Fibroblast of skin of abdomen (primary cell): ENCODE results near the gene GTF2IRD1.
"Not testable (repeated sequence)": the region's sequence is repeated elsewhere in the genome, so short reads cannot be mapped to it uniquely, and the experiment has no call there.

Experiments used
- DNase-seq: peaks from one replicate; pipeline ENCODE4 v3.0.0-alpha.2; 2013

The GTF2IRD1 gene

DNA sequence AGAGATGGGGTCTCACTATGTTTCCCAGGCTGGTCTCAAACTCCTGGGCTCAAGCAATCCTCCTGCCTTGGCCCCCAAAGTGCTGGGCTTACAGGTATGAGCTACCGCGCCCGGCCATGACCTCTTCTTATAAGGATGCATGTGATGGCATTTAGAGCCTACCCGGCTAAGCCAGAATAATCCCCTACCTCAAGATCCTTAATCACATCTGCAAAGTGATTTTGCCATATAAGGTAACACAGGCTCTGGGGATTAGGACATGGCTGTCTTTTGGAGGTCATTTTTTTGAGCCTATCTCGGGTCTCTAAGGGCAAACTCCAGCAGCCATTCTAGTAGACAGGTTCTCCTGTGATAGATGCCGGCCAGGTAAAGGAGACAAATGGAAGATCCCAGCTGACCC, 39.6 kb downstream of the GTF2IRD1 start:
- DNase-seq: no peak

DNA sequence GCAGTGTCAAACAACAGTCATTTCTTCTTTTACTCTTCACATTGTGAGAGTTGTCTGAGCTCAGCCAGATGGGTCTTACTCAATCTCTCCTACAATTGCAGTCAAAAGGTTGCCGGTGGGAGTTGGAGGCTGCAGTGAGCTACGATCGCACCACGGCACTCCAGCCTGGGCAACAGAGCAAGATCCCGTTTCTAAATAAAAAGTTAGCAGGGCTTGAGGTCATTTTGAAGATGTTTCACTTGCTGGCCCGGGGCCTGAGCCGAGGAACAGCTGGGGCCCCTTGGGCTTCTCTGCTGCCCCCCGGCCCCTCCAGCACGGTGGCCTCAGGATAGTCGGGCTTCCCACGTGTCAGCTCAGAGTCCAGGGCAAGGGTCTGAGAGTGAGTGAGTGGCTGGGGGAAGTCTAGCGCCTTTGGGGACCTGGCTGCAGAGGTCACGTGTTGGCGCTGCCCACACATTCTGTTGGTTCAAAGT, 40.4 kb downstream of the GTF2IRD1 start:
- DNase-seq: no peak

DNA sequence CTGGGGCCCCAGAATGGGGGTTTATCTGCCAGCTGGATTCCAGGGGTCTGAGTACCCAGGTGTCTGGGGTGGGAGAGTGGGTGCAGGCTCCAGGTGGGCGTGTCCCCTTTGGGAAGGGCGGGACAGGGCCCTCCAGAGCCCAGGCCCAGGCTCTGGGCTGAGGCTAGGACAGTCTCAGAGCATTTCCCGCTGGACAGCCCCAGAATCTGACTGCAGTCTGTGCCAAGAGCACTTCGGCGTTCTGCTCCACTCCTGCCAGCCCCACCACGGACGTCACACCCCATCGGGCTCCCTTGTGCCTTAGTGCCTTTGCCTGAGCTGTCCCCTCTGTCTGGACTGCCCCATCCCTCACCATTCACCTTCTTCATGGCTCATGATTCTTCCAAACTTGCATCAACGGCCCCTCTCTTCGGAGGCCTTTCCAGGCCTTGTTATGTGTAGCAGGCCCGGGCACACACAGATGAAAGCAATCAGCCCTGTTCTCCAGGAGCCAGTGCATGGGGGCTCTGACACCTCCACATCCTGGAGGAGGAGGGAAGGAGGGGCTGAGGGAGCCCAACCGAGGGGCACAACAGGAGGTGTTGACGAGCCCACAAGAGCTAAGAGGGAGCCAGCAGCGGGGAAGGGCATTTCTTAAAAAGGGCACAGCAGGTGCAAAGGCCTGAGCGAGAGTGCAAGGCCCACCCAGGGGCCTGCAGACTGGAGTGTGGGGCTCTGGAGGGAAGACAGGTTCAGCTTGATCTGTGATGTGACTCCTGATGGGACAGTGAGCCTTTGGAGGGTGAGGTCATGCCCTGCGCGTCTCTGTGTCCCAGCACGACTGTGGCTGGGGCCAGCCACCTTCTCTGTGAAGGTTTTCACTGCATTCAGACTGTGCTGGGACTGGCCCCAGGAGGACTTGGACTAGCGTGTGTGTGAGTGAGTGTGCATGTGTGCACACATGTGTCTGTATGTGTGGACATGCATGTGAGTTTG, 41.7 kb downstream of the GTF2IRD1 start:
- DNase-seq: no peak

DNA sequence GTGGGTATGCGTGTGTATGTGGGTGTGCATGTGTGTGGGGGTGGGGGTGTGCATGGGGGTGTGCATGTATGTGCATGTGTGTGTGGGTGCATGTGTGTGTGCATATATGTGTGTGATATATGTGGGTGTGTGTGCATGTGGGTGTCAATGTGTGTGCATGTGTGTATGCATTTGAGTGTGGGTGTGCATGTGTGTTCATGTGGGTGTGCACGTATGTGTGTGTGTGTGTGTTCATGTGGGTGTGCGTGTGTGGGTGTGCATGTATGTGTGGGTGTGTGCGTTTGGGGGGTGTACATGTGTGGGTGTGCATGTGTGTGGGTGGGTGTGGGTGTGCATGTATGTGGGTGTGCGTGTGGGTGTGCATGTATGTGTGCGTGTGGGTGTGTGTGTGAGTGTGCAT, 42.6 kb downstream of the GTF2IRD1 start:
- DNase-seq: no peak

DNA sequence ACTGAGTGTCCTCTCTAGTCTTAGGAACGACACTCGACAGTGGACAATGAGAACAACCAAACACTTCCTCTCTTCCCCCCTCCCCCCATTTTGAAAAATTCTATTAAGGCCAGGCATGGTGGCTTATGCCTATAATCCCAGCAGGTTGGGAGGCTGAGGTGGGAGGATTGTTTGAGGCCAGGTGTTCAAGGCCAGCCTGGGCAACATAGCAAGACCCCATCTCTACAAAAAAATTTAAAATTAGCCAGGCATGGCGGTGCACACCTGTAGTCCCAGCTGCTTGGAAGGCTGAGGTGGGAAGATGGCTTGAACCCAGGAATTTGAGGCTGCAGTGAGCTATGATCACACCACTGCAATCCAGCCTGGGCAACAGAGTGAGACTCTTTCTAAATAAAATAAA, 43.1 kb downstream of the GTF2IRD1 start:
- not testable (repeated sequence) for DNase-seq

DNA sequence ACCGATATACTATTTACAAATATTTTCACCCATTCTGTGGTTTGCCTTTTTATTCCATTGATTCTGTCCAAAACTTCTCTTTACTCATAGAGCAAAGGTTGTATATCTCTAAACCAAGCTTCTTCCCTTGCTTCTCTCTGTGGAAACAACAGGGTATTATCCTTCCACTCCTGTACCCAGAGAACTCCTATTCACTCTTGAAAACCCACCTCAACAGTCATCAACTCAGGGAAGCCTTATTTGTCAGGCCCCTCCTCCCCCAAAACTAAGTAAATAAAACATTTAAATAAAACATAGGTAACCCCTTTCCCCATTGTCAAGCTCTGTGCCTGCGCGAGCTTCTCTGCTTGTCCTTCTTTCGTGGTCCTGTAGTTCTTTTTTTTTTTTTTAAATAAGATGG, 44.6 kb downstream of the GTF2IRD1 start:
- no peak for DNase-seq

DNA sequence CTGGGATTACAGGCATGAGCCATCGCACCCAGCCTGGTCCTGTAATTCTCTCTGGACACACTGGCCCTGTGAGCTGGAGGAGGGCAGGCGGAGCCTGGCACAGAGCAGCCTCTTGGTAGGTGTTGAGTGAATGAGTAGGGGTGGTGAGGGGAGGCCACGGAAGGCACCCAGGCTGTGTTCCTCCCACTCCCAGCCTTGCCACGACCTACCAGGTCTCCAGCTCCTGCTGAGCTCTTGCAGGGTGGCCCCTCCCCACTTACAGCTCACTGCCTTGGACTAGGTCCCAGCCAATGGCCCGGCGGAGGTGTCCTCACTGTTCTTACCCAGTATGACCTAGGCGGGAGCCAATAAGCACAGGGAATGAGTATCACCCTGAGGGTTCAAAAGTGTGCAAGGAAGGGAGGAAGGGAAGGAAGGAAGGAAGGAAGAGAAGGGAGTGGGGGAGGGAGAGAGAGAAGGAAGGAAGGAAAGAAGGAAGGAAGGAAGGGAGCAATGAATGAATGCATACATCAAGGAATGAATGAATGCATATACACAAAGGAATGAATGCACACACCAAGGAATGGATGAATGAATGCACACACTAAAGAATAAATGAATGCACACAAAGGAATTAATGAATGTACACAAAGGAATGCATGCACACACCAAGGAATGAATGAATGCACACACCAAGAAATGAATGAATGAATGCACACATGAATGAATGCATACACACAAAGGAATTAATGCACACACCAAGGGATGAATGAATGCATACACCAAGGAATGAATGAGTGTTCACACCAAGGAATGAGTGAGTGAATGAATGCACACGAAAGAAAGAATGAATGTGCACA, 45.5 kb downstream of the GTF2IRD1 start:
- DNase-seq: no peak

DNA sequence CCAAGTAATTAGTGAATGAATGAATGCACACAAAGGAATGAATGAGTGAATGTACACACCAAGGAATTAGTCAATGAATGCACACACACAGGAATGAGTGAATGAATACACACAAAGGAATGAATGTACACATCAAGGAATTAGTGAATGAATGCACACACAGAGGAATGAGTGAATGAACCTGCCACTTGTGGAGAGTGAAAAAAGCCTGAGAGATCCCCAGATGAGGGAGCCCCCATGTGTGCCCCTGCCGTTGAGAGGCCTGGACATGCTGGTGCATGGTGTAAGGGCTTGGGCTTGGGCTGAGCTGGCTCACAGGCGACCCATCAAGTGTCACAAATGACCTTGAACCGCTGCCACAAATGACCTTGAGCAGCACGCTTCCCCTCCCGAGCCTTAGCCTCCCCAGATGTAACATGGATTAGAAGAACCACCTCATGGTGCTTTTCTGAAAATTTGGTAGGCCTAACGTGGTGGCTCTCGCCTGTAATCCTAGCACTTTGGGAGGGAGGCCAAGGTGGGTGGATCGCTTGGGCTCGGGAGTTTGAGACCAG, 46.2 kb downstream of the GTF2IRD1 start:
- DNase-seq: no peak

DNA sequence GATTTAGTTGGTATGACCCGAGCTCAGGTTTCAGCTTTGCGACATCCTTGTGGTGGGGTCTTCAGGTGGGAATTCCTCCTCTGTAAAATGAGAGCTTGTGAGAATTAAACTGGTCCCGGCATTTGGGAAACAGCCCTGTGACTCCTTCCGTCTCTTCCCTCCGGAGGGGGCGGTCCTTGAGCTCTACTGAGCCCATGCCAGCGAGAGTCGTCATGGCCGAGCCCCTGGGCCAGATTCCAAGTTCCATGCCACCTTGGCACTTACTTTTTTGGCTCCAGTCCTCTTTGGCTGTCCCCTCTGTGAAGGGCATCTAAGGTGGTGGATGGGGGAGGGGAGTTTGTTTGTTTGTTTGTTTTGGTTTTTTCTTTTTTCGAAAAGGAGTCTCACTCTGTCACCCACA, 47.6 kb downstream of the GTF2IRD1 start:
- DNase-seq: no peak

DNA sequence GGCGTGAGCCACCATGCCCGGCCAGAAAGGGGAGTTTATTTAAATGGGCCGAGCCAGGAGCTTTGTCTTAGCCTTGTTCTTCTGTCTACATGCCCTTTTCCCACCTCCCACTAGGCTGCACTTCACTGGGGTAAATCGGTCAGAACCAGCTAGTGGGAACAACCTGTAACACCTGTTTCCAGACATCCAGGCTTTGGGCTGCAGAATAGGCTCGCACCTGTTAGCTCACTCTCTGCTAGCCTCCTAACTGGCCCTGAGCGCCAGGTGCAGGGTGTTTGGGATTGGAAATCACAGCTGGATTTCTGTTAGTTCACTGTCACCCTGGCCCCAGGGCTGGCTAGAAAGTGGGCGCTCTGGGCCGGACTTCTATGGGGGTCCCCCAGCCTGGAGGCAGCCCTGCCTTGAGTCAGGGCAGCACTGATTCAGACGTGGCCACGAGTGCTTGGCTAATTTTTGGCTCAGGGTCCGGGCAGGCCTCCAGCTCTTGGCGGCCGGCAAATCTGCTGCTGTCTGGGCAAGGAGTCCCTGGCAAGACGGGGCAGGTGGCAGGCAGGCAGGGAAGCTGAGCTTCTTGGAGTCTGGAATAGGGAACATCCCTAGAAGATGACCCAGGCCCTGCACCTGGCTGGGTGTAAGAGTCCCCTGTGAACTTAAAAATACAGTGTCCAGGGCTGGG, 48.6 kb downstream of the GTF2IRD1 start:
- DNase-seq: no peak

DNA sequence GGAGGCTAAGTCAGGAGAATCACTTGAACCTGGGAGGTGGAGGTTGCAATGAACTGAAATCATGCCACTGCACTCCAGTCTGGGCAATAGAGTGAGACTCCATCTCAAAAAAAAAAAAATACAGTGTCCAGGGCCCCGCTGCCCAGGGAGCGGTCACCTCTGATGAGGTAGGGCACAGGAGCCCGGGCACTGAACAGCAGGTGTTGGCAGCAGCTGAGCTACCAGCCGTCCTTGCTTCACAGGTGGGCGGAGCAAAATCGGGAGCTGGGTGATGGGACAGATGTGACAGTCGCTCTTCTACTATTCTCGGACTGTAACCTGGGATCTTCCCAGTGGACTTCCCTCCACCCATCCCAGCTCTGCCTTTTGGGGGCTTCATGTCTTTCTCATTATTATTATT, 49.4 kb downstream of the GTF2IRD1 start:
- no peak for DNase-seq

DNA sequence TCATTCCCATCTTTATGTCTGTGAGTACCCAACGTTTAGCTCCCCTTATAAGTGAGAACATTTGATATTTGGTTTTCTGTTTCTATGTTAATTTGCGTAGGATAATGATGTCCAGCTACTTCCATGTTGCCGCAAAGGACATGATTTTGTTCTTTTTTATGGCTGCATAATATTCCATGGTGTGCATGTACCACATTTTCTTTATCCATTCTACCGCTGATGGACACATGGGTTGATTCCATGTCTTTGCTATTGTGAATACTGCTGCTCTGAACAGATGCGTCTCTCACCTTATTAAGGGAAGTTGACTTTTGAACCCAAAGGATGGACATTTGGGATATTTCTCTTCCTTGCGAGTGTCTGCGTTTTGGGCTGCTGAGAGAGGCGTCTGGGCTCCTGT, 50.2 kb downstream of the GTF2IRD1 start:
- DNase-seq: no peak

DNA sequence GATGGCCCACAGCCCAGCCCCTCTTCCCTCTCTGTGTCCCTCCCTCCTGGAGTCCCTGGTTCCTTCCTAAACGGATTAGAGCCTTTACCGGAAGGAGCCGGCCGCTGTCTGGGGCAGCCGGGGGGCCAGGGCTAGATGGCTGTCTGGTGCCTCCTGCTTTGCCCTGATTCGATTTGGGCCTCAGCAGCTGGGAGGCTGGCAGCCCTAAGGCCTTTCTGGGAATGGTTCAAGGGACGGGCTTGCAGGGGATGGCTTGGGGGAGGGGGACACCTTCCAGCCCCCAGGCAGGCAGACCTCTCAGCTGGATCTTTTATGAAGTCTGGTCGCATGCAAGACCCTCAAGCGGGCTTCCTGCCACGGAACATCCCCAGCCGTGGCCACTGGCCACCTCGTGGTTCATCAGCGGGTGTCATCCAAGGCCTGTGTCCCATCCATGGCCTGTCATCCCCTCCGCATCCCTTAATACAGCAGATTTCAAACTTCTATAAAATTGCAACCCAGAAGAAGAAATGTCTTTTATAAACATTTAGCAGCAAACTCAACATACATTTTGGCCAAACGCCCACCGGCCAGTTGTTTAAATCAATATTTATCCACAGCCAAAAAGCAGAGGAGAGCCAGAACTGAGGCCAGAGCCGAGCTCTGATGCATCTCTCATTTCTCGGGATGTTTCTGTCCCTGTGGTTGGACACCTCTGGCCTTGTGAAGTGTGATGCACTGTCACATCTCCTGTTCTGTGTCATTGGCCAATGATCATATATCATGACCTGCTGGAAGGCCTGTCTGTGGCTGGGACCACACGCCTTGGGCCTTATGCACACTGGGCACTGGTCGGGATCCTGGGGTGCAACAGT, 52.0 kb downstream of the GTF2IRD1 start:
- DNase-seq: no peak

DNA sequence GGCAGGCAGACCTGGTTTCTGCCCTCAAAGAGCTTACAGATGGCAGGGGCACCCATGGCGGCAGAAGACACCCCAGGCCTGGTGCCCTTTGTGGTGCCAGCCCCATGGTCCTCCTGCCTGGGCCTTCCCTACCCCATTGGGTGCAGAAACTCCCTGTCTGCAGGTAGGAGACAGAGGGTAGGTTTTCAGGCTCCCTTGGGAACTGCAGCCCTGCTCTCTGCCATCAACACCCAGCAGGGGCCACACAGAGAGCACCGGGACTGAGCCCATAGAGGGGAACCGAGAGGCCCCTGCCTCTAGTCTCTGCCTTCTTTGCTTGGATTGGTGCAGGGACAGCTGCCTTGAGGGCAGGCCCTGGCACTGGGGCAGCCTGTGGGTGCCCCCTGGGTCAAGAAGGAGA, 52.6 kb downstream of the GTF2IRD1 start:
- no peak for DNase-seq

DNA sequence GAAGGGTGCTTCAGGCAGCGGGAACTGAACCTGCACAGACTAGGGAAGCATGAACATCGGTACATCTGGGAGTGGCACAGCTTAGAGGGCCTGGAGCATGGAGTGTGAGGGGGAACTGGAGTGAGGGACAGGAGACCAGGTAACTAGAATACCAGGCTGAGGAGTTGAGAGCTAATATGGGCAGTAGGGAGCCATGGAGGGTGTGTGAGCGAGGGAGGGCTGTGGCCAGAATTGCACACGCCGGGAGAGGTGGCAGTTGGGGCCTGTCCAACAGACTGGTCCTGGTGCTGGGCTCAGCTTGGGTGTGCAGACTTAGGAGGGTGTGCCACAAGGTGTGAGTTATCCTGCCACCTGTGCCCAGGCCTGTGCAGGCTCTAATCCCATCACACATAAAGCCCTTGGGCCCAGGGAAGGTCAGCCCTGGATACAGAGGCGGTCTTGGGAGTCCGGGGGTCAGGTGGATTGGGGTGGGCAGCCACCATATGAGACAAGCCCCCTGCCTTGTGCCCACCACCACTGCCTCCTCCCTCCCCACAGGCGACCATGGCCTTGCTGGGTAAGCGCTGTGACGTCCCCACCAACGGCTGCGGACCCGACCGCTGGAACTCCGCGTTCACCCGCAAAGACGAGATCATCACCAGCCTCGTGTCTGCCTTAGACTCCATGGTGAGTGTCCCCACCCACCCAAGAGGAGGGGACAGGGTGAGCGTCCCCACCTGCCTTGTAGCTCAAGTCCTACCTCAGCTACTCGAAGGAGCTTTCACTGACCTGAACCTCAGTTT, 54.0 kb downstream of the GTF2IRD1 start:
- DNase-seq: no peak

DNA sequence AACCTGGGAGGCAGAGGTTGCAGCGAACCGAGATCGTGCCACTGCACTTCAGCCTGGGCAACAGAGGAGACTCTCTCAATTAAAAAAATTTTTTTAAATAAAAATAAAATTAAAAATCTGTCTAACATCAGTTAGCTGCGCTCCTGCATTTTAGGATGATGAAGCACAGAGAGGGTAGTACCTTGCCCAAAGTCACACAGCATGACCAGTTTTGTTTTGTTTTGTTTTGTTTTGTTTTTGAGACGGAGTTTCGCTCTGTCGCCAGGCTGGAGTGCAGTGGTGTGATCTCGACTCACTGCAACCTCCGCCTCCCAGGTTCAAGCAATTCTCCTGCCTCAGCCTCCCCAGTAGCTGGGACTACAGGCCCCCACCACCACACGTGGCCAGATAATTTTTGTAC, 55.7 kb downstream of the GTF2IRD1 start:
- not testable (repeated sequence) for DNase-seq

DNA sequence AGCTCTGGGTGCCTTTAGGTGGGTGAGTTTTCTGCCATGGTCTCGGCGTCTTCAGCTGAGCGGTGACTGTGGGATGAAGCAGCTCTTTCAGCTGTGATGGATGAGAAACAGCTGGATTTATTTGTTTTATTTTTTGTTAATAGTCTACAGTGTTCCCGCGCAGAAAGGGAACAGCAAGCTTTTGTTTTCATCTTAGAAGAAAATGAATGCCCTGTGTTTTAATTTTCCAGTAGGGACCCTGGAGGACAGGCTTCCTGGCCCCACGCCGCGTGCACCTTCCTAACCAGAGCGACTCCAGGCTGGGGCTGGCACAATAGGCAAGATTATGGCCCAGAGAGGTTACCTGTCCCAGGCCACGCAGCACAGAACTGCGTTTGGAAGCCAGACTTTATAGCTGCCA, 57.6 kb downstream of the GTF2IRD1 start:
- DNase-seq: no peak

DNA sequence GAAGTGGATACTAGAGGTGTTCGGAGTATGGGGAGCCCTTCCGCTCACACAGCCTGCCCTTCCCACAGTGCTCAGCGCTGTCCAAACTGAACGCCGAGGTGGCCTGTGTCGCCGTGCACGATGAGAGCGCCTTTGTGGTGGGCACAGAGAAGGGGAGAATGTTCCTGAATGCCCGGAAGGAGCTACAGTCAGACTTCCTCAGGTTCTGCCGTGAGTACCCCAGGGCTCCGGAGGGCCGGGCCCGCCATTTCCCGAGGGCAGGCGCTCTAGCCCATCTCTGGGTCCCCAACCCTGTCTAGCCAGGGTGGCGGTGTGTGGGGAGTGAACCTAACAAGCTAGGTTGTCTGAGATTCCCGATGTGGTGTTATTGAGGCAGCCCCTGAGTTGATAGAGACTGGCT, 59.1 kb downstream of the GTF2IRD1 start:
- DNase-seq: no peak

DNA sequence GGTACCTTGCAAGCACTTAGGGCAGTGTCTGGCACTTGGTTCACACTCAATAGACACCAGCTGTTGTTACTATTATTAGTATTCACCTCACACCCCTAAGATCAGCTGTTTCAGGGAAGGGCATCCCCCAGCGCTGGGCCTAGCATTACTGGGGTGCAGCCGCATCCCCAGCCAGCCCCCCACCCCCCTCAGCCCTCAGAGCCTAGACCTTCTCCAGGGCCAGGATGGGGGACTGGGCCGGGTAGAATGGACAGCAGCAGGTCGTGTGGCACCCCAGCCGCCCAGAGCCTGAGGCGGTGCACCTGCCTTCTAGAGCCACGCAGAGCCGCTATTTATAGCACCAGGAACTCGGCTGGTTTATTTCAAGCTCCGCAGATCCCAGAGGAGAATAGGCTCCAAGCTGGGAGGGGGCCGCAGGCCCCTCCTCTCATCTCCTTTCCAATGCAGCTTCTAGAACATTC, 60.5 kb downstream of the GTF2IRD1 start:
- no peak for DNase-seq

DNA sequence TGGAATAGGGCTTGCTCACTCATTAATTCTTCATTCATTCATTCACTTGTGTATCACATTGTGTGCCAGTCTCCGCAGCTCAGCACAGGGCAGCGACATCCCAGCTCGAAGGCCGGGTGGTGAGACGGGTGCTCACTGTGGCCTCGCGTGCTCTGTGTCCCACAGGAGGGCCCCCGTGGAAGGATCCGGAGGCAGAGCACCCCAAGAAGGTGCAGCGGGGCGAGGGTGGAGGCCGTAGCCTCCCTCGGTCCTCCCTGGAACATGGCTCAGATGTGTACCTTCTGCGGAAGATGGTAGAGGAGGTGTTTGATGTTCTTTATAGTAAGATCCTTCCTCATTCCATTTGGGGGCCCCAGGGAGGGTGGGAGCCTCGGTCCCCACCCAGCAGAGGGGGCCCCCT, 61.6 kb downstream of the GTF2IRD1 start:
- DNase-seq: no peak

DNA sequence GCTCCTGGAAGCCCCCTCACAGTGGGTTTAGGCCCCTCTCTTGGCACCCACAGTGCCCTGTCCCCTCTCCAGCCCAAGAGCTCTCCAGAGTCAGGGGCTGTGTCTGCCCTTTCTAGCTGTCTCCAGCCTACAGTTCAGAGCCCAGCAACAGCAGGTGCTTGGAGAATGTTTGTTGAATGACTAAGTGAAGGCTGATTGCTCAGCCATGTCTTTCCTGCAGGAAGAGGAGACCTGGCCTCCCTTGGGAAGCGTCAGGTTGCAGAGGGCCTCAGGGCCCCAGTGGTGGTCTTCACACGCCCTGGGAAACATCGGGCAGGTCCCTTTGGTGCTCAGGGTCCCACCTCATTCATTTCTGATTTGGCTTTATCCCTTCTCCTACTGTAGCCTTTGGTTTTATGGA, 62.5 kb downstream of the GTF2IRD1 start:
- DNase-seq: no peak
